GM18907 (cell line): Measurements from ENCODE around the gene IAPP.
"Not testable (repeated sequence)": the region's sequence is repeated elsewhere in the genome, so short reads cannot be mapped to it uniquely, and the experiment has no call there.

ENCODE experiments used
- ATAC-seq: cut with Tn5 transposase; IDR thresholded peaks from one replicate; pipeline ENCODE4 v1.9.1; 2021; ENCODE audit warnings: mild to moderate bottlenecking, moderate library complexity; ENCODE audit not compliant: unreplicated experiment

IAPP gene

GRCh38 chr12:21372602-21373001, at the start of gene IAPP:
Gene IAPP (plus strand): TSS chr12:21372902. CDS start chr12:21373352, 450 bp downstream.
- ATAC-seq, result no peak

GRCh38 chr12:21323736-21324135, 49.0 kb upstream of the IAPP start:
- ATAC-seq, result no peak

- ATAC-seq, result no peak
Measured at GRCh38 chr12:21324551-21324950, 48.2 kb upstream of the IAPP start.

GRCh38 chr12:21328578-21328977, 44.1 kb upstream of the IAPP start:
- ATAC-seq, result no peak

- ATAC-seq, result no peak
Measured at GRCh38 chr12:21330682-21331253, 41.9 kb upstream of the IAPP start.

GRCh38 chr12:21334771-21335325, 37.9 kb upstream of the IAPP start, which contains the start of gene SLCO1A2:
Gene SLCO1A2 (minus strand): TSS chr12:21334917. CDS start chr12:21334647, 270 bp downstream.
- ATAC-seq, result no peak

- no peak for ATAC-seq
Measured at GRCh38 chr12:21336656-21337055, 36.0 kb upstream of the IAPP start.

- no peak for ATAC-seq
Measured at GRCh38 chr12:21337453-21337852, 35.2 kb upstream of the IAPP start.

- no peak for ATAC-seq
Measured at GRCh38 chr12:21337959-21338744, 34.5 kb upstream of the IAPP start.

GRCh38 chr12:21339921-21340320, 32.8 kb upstream of the IAPP start:
- no peak for ATAC-seq

GRCh38 chr12:21340403-21340802, 32.3 kb upstream of the IAPP start:
- ATAC-seq, result no peak

- no peak for ATAC-seq
Measured at GRCh38 chr12:21341769-21342168, 30.9 kb upstream of the IAPP start.

GRCh38 chr12:21343636-21344035, 29.1 kb upstream of the IAPP start:
- no peak for ATAC-seq

GRCh38 chr12:21346542-21347205, 26.0 kb upstream of the IAPP start:
- no peak for ATAC-seq

GRCh38 chr12:21350975-21351374, 21.7 kb upstream of the IAPP start:
- no peak for ATAC-seq

- ATAC-seq, result no peak
Measured at GRCh38 chr12:21353487-21353886, 19.2 kb upstream of the IAPP start.

- no peak for ATAC-seq
Measured at GRCh38 chr12:21353948-21354347, 18.8 kb upstream of the IAPP start.

- no peak for ATAC-seq
Measured at GRCh38 chr12:21354641-21355040, 18.1 kb upstream of the IAPP start.

- not testable (repeated sequence) for ATAC-seq
Measured at GRCh38 chr12:21360632-21361031, 12.1 kb upstream of the IAPP start.

GRCh38 chr12:21369141-21369980, 3.3 kb upstream of the IAPP start:
- no peak for ATAC-seq
